Measurements from ENCODE around the gene DLEC1. TPM values are rescaled to one million over a fixed set of nuclear protein-coding genes. Genes with fewer than 3 reads are reported as not detected.
A peak's percentile ranks its signal among the peaks of the same experiment; 100 is the strongest.
"Not testable (repeated sequence)": the region's sequence is repeated elsewhere in the genome, so short reads cannot be mapped to it uniquely, and the experiment has no call there.

Gene DLEC1
- total and polyA plus RNA-seq, 2 donors (not counting 1 experiment from before 2014, with no cell fraction given), result 0.52 to 2.1 TPM

GRCh38 chr3:38134517-38135143 is 95.6 kb downstream of the DLEC1 start:
- H3K9ac ChIP-seq (ENCODE audit: low read length); H3K27ac ChIP-seq (ENCODE audit: low read length in 2 of 2); H3K4me3 ChIP-seq (ENCODE audit: control extremely low read depth in 1 of 5, extremely low read depth in 1 of 5, insufficient read depth in 1 of 5, low read depth in 2 of 5, low read length in 4 of 5); H2AFZ ChIP-seq (ENCODE audit: insufficient read depth, low read depth, low read length, poor library complexity, severe bottlenecking); H3K9me3 Mint-ChIP-seq (ENCODE audit: insufficient read depth); H3K27me3 ChIP-seq (replicated peaks in 1 of 4; ENCODE audit: control extremely low read depth in 1 of 4, control insufficient read depth in 3 of 4, insufficient read depth in 4 of 4, low read length in 3 of 4); ATAC-seq (ENCODE audit: low read depth); H3K9me3 ChIP-seq (ENCODE audit: control extremely low read depth in 1 of 3, control insufficient read depth in 2 of 3, insufficient read depth in 1 of 3, low read length in 2 of 3); DNase-seq; POLR2A ChIA-PET; H3K27me3 Mint-ChIP-seq; CTCF ChIA-PET; H3K4me2 ChIP-seq (replicated peaks; ENCODE audit: low read depth, low read length, poor library complexity, severe bottlenecking): not testable (repeated sequence)
- Histone ChIP-seq H3K4me1 (ENCODE audit: control insufficient read depth in 2 of 2, insufficient read depth in 2 of 2, low read length in 2 of 2) (peaks cover 22 to 38% of the 10 kb centered on the region in 2 donors), H3K36me3 (replicated peaks in 1 of 2; ENCODE audit: control extremely low read depth in 1 of 2, control insufficient read depth in 1 of 2, extremely low read depth in 1 of 2, insufficient read depth in 2 of 2, low read length in 1 of 2) (peaks cover 5 to 48% of the 10 kb centered on the region in 2 experiments), H4K20me1 (ENCODE audit: control insufficient read depth, insufficient read depth, low read length, poor library complexity, severe bottlenecking) (peaks cover 36% of the 10 kb centered on the region), H3K79me2 (ENCODE audit: control insufficient read depth, insufficient read depth, low read length) (peaks cover 79% of the 10 kb centered on the region)
- Mint-ChIP-seq H3K4me1 (peaks cover 47% of the 10 kb centered on the region), H3K27ac (peak overlapping the region; percentile 94), H3K4me3 (peak overlapping the region; percentile 92)
- intact Hi-C loops (cut with micrococcal nuclease), result loop anchor here (5.0 to 10.0 kb wide), 4 partner anchors 213 to 1273 kb away; partner anchors contain the start of genes GORASP1, RPSA, SLC25A38 and TTC21A
- 97% methylated on average over 9 of the region's 10 CpGs for WGBS (ENCODE audit: insufficient coverage)

GRCh38 chr3:38135621-38136277 is 96.7 kb downstream of the DLEC1 start:
- CTCF ChIA-PET, result interaction anchor here (1.2 to 4.9 kb wide), 3 partner anchors 12 to 161 kb away, joined by 3 to 41 read pairs (median 7); partner anchors contain the start of gene OXSR1
- peak; percentile 47 for DNase-seq

More at GRCh38 chr3:38135621-38136277, 96.7 kb downstream of the DLEC1 start:
- not testable (repeated sequence) for H3K9me3 Mint-ChIP-seq (ENCODE audit: insufficient read depth); H3K9me3 ChIP-seq (ENCODE audit: control extremely low read depth in 1 of 3, control insufficient read depth in 2 of 3, insufficient read depth in 1 of 3, low read length in 2 of 3); ATAC-seq (ENCODE audit: low read depth); H3K27me3 ChIP-seq (replicated peaks in 1 of 4; ENCODE audit: control extremely low read depth in 1 of 4, control insufficient read depth in 3 of 4, insufficient read depth in 4 of 4, low read length in 3 of 4); H3K27me3 Mint-ChIP-seq
- 0% methylated on average over 2 of the region's 10 CpGs for WGBS (ENCODE audit: insufficient coverage)
- POLR2A ChIA-PET, result interaction anchor here (4.1 kb wide), 1 partner anchor 29 kb away, joined by 75 read pairs; the partner anchor contains the start of gene OXSR1
- Histone ChIP-seq H2AFZ (ENCODE audit: insufficient read depth, low read depth, low read length, poor library complexity, severe bottlenecking) (peak overlapping the region; percentile 99), H3K4me1 (ENCODE audit: control insufficient read depth in 2 of 2, insufficient read depth in 2 of 2, low read length in 2 of 2) (peaks cover 34 to 49% of the 10 kb centered on the region in 2 donors), H3K4me3 (ENCODE audit: control extremely low read depth in 1 of 5, extremely low read depth in 1 of 5, insufficient read depth in 1 of 5, low read depth in 2 of 5, low read length in 4 of 5) (peak overlapping the region; percentile 84 to 98 (median 92)), H3K9ac (ENCODE audit: low read length) (peak overlapping the region; percentile 95), H3K4me2 (replicated peaks; ENCODE audit: low read depth, low read length, poor library complexity, severe bottlenecking) (peak overlapping the region; percentile 88), H3K27ac (ENCODE audit: low read length in 2 of 2) (peak overlapping the region; percentile 35 to 85), H3K79me2 (ENCODE audit: control insufficient read depth, insufficient read depth, low read length) (peaks cover 76% of the 10 kb centered on the region), H3K36me3 (replicated peaks in 1 of 2; ENCODE audit: control extremely low read depth in 1 of 2, control insufficient read depth in 1 of 2, extremely low read depth in 1 of 2, insufficient read depth in 2 of 2, low read length in 1 of 2) (peaks cover 1 to 38% of the 10 kb centered on the region in 2 experiments), H4K20me1 (ENCODE audit: control insufficient read depth, insufficient read depth, low read length, poor library complexity, severe bottlenecking) (peaks cover 36% of the 10 kb centered on the region)
- intact Hi-C loops (cut with micrococcal nuclease), result loop anchor here (5.0 to 10.0 kb wide), 4 partner anchors 212 to 1272 kb away; partner anchors contain the start of genes GORASP1, RPSA, SLC25A38 and TTC21A
- peak overlapping the region; percentile 94 for H3K27ac Mint-ChIP-seq
- H3K4me1 Mint-ChIP-seq, result peaks cover 56% of the 10 kb centered on the region
- H3K4me3 Mint-ChIP-seq, result peak overlapping the region; percentile 92

All from B cell (primary cell).